Inferior parietal cortex (tissue), 1 donor: ENCODE data around the gene HSPA4L.

ENCODE experiments used
- DNase-seq: peaks from one replicate; pipeline ENCODE4 v3.0.0-alpha.2; 2016; ENCODE audit errors: extremely low spot score

The HSPA4L gene

DNA sequence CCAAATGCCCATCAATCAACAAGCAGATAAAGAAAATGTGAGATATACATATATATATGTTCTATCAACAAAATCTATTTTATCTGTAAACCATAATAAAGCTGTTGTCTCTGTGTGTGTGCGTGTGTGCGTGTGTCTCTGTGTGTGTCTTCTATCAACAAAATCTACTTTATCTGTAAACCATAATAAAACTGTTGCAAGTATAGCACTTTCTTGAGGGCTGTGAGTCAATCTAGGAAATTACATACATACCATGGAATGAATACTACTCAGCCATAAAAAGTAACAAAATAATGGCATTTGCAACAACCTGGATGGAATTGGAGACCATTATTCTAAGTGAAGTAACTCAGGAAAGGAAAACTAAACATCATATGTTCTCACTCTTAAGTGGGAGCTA, 86.1 kb downstream of the HSPA4L start:
- no peak for DNase-seq

DNA sequence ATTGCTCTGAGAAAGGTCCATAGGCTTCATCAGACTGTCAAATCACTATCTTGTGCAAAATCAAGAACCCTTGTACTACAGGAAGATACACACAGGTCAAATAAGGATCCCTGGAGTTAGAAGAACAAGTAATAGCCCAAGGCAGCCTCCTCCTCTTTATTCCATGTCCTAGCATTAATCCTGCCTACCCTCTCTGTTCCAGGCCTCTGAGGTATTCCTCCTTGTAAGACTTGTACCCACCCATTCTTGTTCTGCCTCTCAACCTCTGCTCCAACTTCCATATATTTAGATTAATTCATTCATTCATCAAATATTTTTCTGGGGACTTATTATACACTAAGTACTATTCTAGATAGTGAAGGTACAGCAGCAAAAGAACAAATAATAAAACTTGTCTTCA, 88.2 kb downstream of the HSPA4L start:
- no peak for DNase-seq

DNA sequence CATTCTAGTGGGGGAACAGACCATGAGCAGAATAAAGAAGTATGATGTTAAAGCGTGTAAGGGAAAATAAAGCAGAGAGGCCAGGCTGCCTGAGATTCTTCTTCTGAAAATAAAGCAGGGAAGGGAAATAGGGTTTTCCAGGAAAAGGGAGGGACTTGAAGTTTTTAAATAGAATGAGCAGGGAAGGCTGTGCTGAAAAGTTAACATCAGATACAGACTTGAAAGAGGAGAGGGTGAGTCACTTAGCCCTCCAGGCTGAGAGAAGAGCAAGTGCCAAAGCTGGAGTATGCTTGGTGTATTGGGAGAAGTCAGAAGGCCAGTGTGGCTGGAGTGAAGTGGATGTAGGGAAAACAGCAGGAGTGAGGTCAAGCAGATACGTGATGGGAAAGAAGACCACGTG, 88.6 kb downstream of the HSPA4L start:
- no peak for DNase-seq

GRCh38 chr4:127875791-127876190, 93.7 kb downstream of the HSPA4L start:
- DNase-seq: no peak

- peak; percentile 95 for DNase-seq
These were observed 98.8 kb downstream of the HSPA4L start, which contains the start of gene PLK4 for GRCh38 chr4:127880763-127881562. Gene PLK4 (plus strand): TSS chr4:127880893. CDS start chr4:127881135, 242 bp downstream.

- no peak for DNase-seq
These were observed 99.4 kb downstream of the HSPA4L start for GRCh38 chr4:127881563-127881864.

DNA sequence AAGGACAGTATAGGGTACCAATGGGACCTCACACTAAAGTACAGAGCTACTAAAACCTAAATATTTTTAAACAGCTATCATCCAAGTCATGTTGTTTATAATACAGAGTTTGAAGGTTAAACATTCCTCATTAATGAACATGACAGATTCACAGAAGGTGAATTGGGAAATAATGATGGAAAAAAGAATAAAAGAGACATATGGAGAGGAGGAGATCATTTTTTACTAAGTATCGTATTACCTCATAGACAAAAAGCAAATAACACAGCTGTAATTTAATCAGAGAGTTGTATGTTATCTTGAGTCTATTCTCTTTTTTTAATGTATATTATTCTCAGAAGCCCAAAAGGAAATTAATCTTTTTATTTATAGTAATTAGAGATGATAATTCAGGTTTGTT, 106.4 kb downstream of the HSPA4L start:
- no peak for DNase-seq

GRCh38 chr4:127889903-127890302, 107.8 kb downstream of the HSPA4L start:
- DNase-seq: no peak
